ENCODE measurements around the gene PRPF6.
A peak's percentile ranks its signal among the peaks of the same experiment; 100 is the strongest.
"Not testable (repeated sequence)": the region's sequence is repeated elsewhere in the genome, so short reads cannot be mapped to it uniquely, and the experiment has no call there.

PRPF6 gene

DNA sequence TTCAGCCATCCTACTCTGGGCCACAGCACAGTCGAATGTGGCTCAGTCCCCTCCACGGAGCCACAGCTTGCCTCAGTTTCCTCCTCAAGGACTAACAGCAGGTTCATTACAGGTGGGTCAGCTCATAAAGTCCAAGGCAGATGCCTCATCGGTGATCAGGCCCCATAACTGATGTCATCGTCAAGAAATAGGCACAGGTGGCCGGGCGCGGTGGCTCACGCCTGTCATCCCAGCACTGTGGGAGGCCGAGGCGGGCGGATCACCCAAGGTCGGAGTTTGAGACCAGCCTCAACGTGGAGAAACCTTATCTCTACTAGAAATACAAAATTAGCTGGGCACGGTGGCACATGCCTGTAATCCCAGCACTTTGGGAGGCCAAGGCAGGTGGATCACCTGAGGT, 28.2 kb upstream of the PRPF6 start:
- Histone ChIP-seq H3K9me3 (ENCODE audit: control insufficient read depth, insufficient read depth, low read length) (no peaks in the 10 kb centered on the region), H3K36me3 (ENCODE audit: insufficient read depth, low read length) (no peaks in the 10 kb centered on the region), H3K4me1 (ENCODE audit: insufficient read depth, low read length) (peaks cover 8% of the 10 kb centered on the region; the same call in 1 of the 2 replicates), H3K9ac (ENCODE audit: low read depth, low read length) (no peak overlapping the region)

DNA sequence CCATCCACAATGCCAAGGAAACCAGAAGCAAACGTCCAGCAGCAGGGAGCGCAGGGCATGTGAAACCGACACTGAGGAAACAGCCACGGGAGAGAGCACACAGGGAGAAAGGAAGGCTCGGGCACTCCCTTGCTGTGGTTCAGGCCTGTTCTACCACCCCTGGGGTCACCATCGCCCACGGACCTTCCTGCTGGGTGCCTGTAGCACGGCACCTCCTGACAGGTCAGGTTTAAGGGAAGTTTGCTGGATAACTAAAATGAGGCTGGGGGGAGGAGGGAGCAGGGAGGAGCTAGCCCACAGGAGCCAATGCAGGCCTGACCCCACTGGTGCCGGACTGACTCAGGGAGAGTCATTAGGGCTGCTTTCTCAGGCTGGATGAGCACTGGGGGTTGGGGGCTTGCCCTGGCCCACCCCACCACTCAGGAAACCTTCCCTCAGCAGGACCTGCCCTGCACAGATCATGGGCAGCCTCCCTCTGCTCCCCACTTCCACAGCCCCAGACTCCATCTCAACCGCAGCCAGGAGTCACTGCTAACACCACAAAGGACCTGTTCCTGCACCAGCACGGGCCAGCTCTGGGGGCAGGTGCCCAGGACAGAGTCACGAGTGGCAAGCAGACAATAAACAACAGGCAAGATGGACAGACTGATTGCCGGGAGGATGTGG, 27.0 kb upstream of the PRPF6 start:
- Histone ChIP-seq H3K9ac (ENCODE audit: low read depth, low read length) (no peak overlapping the region), H3K9me3 (ENCODE audit: control insufficient read depth, insufficient read depth, low read length) (no peaks in the 10 kb centered on the region), H3K36me3 (ENCODE audit: insufficient read depth, low read length) (no peaks in the 10 kb centered on the region), H3K4me1 (ENCODE audit: insufficient read depth, low read length) (peaks cover 15% of the 10 kb centered on the region)

GRCh38 chr20:63955281-63955826, 25.6 kb upstream of the PRPF6 start:
- H3K36me3 ChIP-seq (ENCODE audit: insufficient read depth, low read length): peaks cover 3% of the 10 kb centered on the region; the same call in 1 of the 2 replicates
- H3K4me1 ChIP-seq (ENCODE audit: insufficient read depth, low read length): peaks cover 17% of the 10 kb centered on the region

DNA sequence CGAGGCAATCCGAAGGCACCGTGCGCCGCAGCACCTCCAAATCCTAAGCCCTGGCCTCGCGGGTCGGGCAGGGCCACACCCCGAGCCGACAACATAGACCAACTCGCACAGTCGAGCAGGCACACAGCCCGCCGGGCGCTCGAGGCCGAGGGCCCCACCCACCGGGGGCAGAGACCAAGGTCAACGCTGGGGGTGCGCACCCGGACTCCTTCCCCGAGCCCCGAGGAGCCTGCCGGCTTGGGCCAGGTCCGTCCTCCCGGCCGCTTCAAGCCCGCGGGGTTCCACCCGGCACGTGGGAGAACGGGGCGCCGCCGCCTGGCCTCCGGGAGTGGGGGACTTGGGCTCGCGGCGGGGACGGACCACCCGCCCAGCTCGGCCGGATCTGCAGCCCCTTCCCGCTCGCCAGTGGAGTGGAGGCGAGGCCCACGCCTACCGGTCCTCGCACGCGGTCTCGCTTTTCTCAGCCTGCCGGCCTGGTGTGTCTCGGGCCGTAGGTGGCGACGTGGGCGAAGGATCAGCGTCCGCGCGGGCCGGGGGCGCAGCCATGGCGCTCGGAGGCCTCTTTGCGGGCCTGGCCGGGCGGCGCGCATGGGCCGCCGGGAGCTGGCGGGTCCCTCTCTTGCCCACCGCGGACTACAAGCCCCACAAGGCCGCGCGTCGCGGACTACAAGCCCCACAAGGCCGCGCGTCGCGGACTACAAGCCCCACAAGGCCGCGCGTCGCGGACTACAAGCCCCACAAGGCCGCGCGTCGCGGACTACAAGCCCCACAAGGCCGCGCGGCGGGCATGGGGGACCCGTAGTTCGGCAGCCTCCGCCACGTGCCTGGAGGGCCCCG, 24.9 kb upstream of the PRPF6 start, which contains the start of gene UCKL1:
UCKL1 (minus strand) TSS at position 590 of the 837 bp plus-strand sequence; CDS start at position 546, 44 bp downstream.
- Histone ChIP-seq H3K36me3 (ENCODE audit: insufficient read depth, low read length) (peaks cover 3% of the 10 kb centered on the region; the same call in 1 of the 2 replicates), H3K4me1 (ENCODE audit: insufficient read depth, low read length) (peaks cover 17% of the 10 kb centered on the region)

More at GRCh38 chr20:63955281-63955826, 25.6 kb upstream of the PRPF6 start:
- Histone ChIP-seq H3K9me3 (ENCODE audit: control insufficient read depth, insufficient read depth, low read length) (no peaks in the 10 kb centered on the region), H3K9ac (ENCODE audit: low read depth, low read length) (peak overlapping the region; percentile 94)

GRCh38 chr20:63956664-63957003, 24.3 kb upstream of the PRPF6 start:
- H3K9me3 ChIP-seq (ENCODE audit: control insufficient read depth, insufficient read depth, low read length): no peaks in the 10 kb centered on the region
- H3K4me1 ChIP-seq (ENCODE audit: insufficient read depth, low read length): peaks cover 17% of the 10 kb centered on the region
- peak overlapping the region; percentile 58 for H3K9ac ChIP-seq (ENCODE audit: low read depth, low read length)
- H3K36me3 ChIP-seq (ENCODE audit: insufficient read depth, low read length): peaks cover 3% of the 10 kb centered on the region; the same call in 1 of the 2 replicates

More for the DNA sequence above, 24.9 kb upstream of the PRPF6 start, which contains the start of gene UCKL1:
- H3K9ac ChIP-seq (ENCODE audit: low read depth, low read length): peak within 1 kb of the TSS; percentile 94
- H3K9me3 ChIP-seq (ENCODE audit: control insufficient read depth, insufficient read depth, low read length): no peaks in the 10 kb centered on the region

DNA sequence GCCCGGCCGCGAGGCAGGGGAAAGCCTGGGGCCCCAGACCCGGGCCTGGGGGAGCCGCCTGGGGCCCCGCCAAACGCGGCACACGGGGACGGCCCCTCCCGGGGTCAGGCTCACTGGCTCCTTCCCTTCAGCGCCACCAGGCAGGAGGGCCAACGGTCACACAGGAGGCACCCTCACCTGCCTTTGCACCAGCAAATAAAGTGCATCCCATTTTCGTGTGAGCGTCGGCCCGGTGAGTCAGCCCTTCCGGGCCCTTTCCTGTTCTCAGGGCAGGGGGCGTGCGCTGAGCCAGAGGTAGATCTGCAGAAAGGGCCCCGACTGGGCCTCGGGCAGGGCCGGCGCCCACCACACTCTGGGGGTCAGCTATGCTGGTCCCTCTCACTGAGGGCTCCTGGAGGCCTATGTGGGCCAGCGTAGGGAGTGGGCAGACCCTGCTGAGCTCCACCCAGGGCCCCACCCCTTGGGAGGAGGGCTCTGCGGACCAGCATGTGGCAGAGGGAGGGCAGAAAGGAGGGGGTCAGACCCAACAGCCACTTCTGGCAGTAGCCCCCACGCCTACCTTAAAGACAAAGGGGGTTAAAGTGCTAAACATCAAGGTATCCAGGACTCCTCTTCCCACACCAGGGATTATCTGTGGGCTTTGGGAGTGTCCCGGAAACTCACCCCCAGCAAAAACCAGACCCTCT, 23.8 kb upstream of the PRPF6 start:
- Histone ChIP-seq H3K9ac (ENCODE audit: low read depth, low read length) (peak overlapping the region; percentile 58), H3K36me3 (ENCODE audit: insufficient read depth, low read length) (peaks cover 3% of the 10 kb centered on the region; the same call in 1 of the 2 replicates), H3K4me1 (ENCODE audit: insufficient read depth, low read length) (peaks cover 17% of the 10 kb centered on the region), H3K9me3 (ENCODE audit: control insufficient read depth, insufficient read depth, low read length) (no peaks in the 10 kb centered on the region)

DNA sequence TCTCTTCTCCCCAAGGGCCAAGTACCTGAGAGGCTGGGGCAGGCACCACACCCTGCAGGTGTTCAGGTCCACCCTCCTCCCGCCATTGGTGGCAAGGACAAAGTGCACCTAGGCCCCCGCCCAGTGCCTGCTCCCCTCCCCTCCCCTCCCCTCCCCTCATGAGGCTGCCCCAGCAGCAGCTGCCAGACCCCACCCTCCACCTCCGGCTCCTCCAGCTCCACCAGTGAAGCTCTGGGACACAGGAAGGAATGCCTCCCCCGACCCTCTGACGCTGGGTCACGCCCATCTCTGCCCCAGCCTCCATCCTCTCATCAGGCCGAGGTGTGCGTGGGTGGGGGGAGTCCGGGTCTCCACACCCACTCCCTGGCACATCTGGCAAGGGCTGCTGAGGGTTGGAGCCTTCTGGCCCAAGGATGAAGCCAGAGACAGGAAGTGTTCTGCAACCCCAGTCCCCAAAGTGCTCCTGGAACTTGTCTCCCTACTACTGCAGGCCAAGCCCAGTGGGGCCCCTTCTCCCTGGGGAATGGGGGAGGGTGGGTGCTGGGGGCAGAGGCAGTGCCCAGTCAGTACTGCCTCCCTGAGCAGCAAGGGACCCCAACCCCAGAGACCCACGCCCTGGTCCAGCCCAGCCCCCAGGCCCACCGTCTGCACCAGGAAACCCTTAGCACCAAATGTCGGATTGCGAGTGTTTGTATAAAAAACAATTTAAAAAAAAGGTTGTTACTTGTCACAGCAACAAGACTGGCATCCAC, 23.1 kb upstream of the PRPF6 start:
- Histone ChIP-seq H3K9me3 (ENCODE audit: control insufficient read depth, insufficient read depth, low read length) (no peaks in the 10 kb centered on the region), H3K36me3 (ENCODE audit: insufficient read depth, low read length) (peaks cover 3% of the 10 kb centered on the region), H3K4me1 (ENCODE audit: insufficient read depth, low read length) (peaks cover 17% of the 10 kb centered on the region), H3K9ac (ENCODE audit: low read depth, low read length) (peak overlapping the region; percentile 58; the same call in 1 of the 2 replicates)

GRCh38 chr20:63958471-63958870, 22.5 kb upstream of the PRPF6 start:
- Histone ChIP-seq H3K36me3 (ENCODE audit: insufficient read depth, low read length) (peaks cover 4% of the 10 kb centered on the region), H3K9me3 (ENCODE audit: control insufficient read depth, insufficient read depth, low read length) (no peaks in the 10 kb centered on the region; the same call in 1 of the 2 replicates), H3K9ac (ENCODE audit: low read depth, low read length) (no peak overlapping the region), H3K4me1 (ENCODE audit: insufficient read depth, low read length) (peaks cover 17% of the 10 kb centered on the region)

GRCh38 chr20:63958964-63959698, 21.8 kb upstream of the PRPF6 start:
- H3K4me1 ChIP-seq (ENCODE audit: insufficient read depth, low read length): peaks cover 17% of the 10 kb centered on the region
- H3K9me3 ChIP-seq (ENCODE audit: control insufficient read depth, insufficient read depth, low read length): no peaks in the 10 kb centered on the region; the same call in 1 of the 2 replicates
- H3K9ac ChIP-seq (ENCODE audit: low read depth, low read length): no peak overlapping the region
- peaks cover 6% of the 10 kb centered on the region for H3K36me3 ChIP-seq (ENCODE audit: insufficient read depth, low read length)

DNA sequence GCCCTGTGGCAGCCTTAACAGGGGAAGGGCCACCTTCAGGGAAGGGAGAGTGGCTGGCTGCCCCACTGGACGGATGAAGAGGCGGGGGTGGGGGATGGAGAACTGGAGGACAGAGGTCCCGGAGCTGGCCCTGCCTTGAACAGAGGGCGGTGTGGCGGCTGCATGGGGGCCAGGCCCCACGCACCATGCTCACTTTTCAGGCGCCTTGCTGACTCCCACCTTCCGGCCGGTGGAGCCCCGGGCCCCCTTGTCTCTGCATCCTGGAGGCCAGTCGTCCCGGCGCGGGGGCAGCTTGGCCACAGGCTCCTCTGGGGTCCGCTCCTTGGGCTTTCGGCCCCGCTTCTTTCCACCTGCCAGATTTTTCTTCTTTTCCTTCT, 21.2 kb upstream of the PRPF6 start:
- H3K4me1 ChIP-seq (ENCODE audit: insufficient read depth, low read length): peaks cover 17% of the 10 kb centered on the region
- peaks cover 6% of the 10 kb centered on the region for H3K36me3 ChIP-seq (ENCODE audit: insufficient read depth, low read length)
- H3K9ac ChIP-seq (ENCODE audit: low read depth, low read length): no peak overlapping the region
- H3K9me3 ChIP-seq (ENCODE audit: control insufficient read depth, insufficient read depth, low read length): no peaks in the 10 kb centered on the region; the same call in 1 of the 2 replicates

DNA sequence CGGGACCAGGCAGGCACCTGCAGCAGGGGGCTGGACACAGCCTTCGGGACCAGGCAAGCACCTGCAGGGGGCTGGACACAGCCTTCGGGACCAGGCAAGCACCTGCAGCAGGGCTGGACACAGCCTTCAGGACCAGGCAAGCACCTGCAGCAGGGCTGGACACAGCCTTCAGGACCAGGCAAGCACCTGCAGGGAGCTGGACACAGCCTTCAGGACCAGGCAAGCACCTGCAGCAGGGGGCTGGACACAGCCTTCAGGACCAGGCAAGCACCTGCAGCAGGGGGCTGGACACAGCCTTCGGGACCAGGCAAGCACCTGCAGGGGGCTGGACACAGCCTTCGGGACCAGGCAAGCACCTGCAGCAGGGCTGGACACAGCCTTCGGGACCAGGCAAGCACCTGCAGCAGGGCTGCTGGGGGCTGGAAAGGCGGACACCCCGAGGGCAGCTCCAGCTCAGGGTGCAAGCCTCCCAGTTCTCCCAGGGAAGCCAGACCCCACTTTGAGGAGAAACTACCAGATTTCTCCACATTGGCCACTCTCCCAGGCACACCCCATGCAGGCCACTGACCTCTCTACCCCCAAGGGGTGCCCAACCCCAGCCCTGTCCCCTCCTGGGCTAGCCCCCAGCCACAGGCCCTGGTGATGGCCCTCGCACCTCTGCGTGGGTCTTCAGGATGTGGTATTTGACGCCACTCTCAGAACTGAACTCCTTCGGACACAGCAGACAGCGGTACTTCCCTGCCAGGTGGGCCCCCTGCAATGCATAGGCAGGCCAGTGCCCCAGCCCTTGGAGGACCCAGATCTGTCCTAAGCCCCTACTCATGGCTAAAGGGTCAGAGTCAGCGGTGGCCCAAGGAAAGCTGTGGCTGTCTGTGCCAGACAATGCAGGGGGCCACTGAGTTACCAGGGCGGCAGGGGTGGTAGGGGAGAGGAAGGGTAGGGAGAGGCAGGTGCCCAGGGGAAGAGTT, 20.0 kb upstream of the PRPF6 start:
- H3K9me3 ChIP-seq (ENCODE audit: control insufficient read depth, insufficient read depth, low read length); H3K36me3 ChIP-seq (ENCODE audit: insufficient read depth, low read length); H3K9ac ChIP-seq (ENCODE audit: low read depth, low read length): not testable (repeated sequence)
- H3K4me1 ChIP-seq (ENCODE audit: insufficient read depth, low read length): peaks cover 17% of the 10 kb centered on the region

DNA sequence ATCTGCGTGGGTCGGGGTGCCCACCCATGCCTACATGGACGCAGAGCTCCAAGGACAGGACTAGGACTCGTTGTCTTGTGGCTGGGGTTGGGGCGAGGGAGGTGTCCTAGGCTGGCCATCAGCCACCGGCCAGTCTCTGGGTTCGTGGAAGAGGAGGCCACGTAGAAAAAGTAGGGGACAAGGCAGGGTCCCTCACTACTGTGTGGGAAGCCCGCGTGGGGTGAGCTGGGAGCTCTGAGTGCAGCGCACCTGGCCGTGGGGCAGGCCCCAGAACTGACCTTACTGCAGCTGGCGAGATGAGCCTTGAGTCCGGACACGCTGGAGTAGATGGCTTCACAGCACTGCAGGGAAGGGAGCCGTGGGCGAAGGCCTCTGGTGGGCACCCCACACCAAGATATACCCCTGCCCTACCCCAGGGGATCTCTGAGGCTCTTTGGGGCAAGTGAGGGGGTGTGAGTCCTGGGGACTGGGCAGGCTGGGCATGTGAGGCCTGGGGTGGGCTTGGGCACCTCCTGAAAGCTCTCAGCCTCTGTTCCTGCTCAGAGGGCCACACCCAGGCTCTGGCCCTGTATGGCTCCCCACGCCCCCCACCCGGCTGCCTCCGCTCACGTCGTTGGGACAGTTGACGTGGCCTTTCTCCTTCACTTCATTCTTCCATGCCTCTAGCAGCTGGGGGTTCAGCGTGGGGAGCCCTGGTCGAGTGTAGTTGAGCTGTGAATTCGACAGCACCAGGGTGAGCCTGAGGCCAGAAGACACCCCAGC, 19.1 kb upstream of the PRPF6 start:
- H3K9ac ChIP-seq (ENCODE audit: low read depth, low read length): no peak overlapping the region
- peaks cover 7% of the 10 kb centered on the region for H3K36me3 ChIP-seq (ENCODE audit: insufficient read depth, low read length)
- peaks cover 17% of the 10 kb centered on the region for H3K4me1 ChIP-seq (ENCODE audit: insufficient read depth, low read length)
- H3K9me3 ChIP-seq (ENCODE audit: control insufficient read depth, insufficient read depth, low read length): peaks cover under 1% of the 10 kb centered on the region; the same call in 1 of the 2 replicates
